Aortic smooth muscle cell (primary cell): Measurements from ENCODE around the gene TIMM22. TPM values are rescaled to one million over a fixed set of nuclear protein-coding genes. Genes with fewer than 3 reads are reported as not detected.

Experiments
- total RNA-seq: library from RNA; depleted of rRNA; stranded (reverse); fragments of >200 nt; gene quantifications from 2 replicates; pipeline ENCODE4 v1.2.3, GENCODE V29; 2014

The TIMM22 gene
- total RNA-seq: 14.0 and 15.7 TPM in 2 replicates

GRCh38 chr17:996554-997344, at the start of gene TIMM22:
Gene TIMM22, plus strand, starts transcription at chr17:997129. Its CDS starts 14 bp downstream, at chr17:997143.

DNA sequence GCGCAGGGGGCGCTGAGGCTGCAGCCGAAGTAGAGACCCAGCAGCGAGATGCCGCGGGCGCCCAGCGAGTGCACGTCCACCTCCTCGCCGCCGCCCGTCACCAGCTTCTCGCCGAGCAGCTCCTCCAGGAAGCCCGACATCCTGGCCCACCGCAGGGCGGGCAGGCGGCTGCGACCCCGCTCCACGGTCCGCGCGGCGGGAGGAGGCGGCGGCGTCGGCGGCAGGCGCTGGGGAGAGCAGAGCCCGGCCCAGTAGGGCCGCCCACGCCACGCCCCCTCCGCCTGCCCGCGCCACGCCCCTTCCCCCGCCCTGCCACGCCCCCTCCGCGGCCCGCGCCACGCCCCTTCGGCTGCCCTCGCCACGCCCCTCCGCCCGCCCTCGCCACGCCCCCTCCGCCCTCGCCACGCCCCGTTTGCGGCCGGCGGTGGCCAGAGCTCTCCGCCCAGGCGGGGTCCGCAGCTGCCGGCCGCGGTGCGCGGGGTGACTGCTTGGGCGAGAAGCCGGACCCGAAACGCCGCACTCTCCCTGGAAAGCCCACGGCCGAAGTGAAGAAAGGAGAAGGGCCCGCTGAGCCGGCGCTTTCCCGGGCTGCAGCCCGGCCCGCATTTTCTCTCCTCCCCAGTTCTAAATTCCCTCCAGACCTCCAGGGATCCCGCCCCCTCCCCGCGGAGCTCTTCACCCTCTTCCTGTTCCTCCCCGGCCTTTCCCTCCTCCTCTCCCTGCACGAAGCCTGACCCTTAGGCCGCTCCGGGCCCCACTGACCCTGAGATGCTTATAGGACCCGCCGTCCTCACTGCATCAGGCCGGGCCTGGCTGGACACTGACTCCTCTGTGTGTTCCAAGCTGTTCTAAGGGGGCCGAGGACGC, 17.2 kb upstream of the TIMM22 start, which contains the start of gene NXN:
TSS of gene NXN (minus strand) at position 238 of the 867 bp plus-strand sequence.

Other genes starting within 250 kb of the TIMM22 start
- gene GEMIN4, start 244.9 kb upstream of the TIMM22 start, total RNA-seq: 5.2 and 8.5 TPM in 2 replicates
- gene GLOD4, start 214.8 kb upstream of the TIMM22 start, total RNA-seq: 48.7 and 65.3 TPM in 2 replicates
- 12.5 and 17.2 TPM in 2 replicates for gene MRM3, start 214.8 kb upstream of the TIMM22 start, total RNA-seq
- 2.0 and 5.7 TPM in 2 replicates for gene NXN, start 17.4 kb upstream of the TIMM22 start, total RNA-seq
- gene ABR, start 182.9 kb downstream of the TIMM22 start, total RNA-seq: 74.7 and 78.2 TPM in 2 replicates